Glomerular endothelial cell (primary cell): Measurements from ENCODE around the gene EFCAB5. TPM values are rescaled to one million over a fixed set of nuclear protein-coding genes. Genes with fewer than 3 reads are reported as not detected.

Experiments
- DNase-seq: peaks from one replicate; pipeline ENCODE4 v3.0.0-alpha.2; 2011; ENCODE audit warnings: low read depth, low spot score; ENCODE audit errors: extremely low read depth
- total RNA-seq: library from RNA; depleted of rRNA; stranded (reverse); fragments of >200 nt; gene quantifications from 2 replicates; pipeline ENCODE4 v1.2.3, GENCODE V29; 2015

EFCAB5 gene
- total RNA-seq, 1 donor from 2014 or later: 0.53 TPM

DNA sequence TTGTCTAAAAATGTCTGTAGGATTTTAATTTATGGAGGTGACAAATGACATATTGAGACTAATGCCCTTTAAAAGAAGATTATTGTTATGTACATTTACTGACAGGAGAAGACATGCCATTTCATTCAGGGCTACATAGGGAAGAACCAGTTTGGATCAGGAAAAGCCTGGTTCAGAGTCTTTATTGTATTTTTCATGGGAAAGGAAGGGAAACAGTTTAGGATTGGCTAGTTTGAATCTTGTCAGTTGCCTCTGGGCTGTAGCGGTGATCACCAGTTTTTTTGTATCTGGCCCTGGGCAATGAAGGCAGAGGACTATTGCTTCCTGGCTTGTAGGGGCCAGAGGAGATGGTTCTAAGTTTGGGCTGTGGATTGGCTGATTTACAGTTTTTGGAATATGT lies 206.9 kb downstream of the EFCAB5 start:
- no peak for DNase-seq

DNA sequence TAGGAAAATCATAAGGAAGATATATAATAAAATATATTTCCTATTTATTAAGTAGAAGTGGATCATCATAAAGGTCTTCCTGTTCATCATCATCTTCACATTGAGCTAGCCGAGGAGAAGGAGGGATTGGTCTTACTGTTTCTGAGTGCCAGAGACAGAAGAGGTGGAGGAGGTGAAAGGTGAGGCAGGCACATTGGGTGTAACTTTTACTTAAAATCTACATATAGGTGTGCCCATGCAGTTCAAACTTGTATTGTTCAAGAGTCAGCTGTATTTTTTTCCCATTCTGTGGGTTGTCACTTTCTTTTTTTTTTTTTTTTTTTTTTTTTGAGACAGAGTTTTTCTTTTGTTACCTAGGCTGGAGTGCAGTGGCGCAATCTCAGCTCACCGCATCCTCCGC lies 210.0 kb downstream of the EFCAB5 start:
- DNase-seq: no peak

DNA sequence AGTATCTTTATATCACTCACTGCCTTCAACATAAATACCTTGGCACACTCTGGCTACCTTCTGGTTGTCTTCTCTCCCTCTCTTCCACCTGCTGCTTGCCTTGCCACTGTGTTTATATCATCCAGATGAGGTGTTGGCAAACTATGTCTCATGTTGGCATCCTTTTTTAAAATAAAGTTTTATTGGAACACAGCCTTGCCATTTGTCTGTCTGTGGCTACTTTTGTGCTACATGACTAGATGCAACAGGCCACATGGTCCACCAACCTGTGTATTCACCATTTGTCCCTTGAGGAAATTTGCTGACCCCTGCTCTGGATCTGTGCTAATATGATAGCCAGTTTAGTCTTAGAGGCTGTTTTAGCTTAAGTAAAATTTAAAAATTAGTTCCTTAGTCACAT lies 212.0 kb downstream of the EFCAB5 start:
- no peak for DNase-seq

DNA sequence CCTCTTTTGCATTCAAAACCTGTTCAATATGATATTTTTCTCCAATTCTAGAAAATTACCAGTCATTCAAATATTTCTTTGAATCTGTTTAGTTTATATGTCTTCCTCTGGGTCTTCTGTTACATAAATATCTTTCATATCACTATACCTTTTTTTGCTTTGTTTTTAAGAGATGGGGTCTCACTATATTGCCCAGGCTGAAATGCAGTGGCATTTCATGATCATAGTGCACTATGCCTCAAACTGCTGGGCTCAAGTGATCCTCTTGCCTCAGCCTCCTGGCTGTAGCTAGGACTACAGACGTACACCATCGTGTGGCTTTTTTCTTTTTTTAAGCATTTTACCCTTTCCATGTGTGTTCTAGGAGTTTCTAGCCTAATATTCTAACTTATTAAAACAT lies 214.0 kb downstream of the EFCAB5 start:
- no peak for DNase-seq

Other genes starting within 250 kb of the EFCAB5 start
- gene SSH2, start 11.4 kb upstream of the EFCAB5 start, total RNA-seq: 57.8 and 74.8 TPM in 2 replicates
- 5.1 and 13.0 TPM in 2 replicates for gene NSRP1, start 175.2 kb downstream of the EFCAB5 start, total RNA-seq